ENCODE results near the gene DGUOK. TPM values are rescaled to one million over a fixed set of nuclear protein-coding genes. Genes with fewer than 3 reads are reported as not detected.
A peak's percentile ranks its signal among the peaks of the same experiment; 100 is the strongest.

The DGUOK gene
- total and polyA plus RNA-seq, 2 of the 4 experiments (the other 2 are of a cell fraction) = 66.3 to 111 TPM

DNA sequence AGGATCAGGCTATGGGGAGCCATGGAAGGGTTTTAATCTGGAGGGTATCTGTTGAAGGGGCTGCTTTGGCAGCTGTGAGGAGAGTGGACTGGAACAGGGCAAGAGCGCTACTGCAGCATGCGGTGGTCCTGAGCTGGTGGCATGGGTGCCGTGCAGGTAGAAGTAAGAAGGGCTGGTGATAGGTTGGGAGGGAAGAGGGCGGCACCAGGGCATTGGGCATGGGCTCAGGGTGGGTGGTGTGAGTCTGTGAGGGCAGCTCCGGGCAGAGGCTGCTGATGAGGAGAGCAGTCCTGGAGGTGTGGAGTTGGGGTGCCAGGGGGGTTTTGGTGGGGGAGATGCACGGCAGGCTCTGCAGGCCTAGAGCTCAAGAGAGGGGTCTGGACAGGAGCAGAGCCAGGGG lies 31.8 kb upstream of the DGUOK start:
- H2AFZ ChIP-seq (replicated peaks; ENCODE audit: low read length, poor library complexity) = no peak overlapping the region
- H3K4me3 ChIP-seq (ENCODE audit: insufficient read depth, low read depth, low read length) = peak overlapping the region; percentile 77
- no TSS peak for BruUV-seq (replicated peaks)
- no peak overlapping the region for H4K8ac ChIP-seq (ENCODE audit: low read depth in 2 of 2, low read length in 2 of 2)
- TF ChIP-seq CTCF (conservative IDR thresholded peaks at IDR 0.05; ENCODE audit: low read depth, low read length) = no peak
- TF ChIP-seq FOS (IDR thresholded peaks at IDR 0.05; ENCODE audit: low read depth, low read length) = no peak
- TF ChIP-seq SMC3 (IDR thresholded peaks at IDR 0.05; ENCODE audit: low read depth, low read length) = no peak
- TF ChIP-seq RCOR1 (IDR thresholded peaks at IDR 0.05; ENCODE audit: insufficient replicate concordance, low read length) = no peak
- no peak for TF ChIP-seq POLR2A (IDR thresholded peaks at IDR 0.05; ENCODE audit: low read depth, low read length)
- TF ChIP-seq RFX5 (IDR thresholded peaks at IDR 0.05; ENCODE audit: low read depth, low read length) = no peak
- TF ChIP-seq MAFK (IDR thresholded peaks at IDR 0.05; ENCODE audit: low read depth, low read length) = no peak
- intact Hi-C loops (cut with micrococcal nuclease) (loop anchor here (2.0 kb wide), 1 partner anchor 66 kb away; the partner anchor contains the start of gene STAMBP), in situ Hi-C loops (cut with MboI; ENCODE audit: low sequenced_read_pairs) (no loop called here), dilution Hi-C loops (cut with HindIII; ENCODE audit: low sequenced_read_pairs, unreplicated experiment) (no loop called here)
- DNase-seq (no peak), ATAC-seq (ENCODE audit: low read depth) (no peak)
- no peak overlapping the region for H4K91ac ChIP-seq (ENCODE audit: insufficient read depth, low read depth, low read length)
- peak overlapping the region; percentile 97 for H3K27ac ChIP-seq (ENCODE audit: insufficient read depth, low read length)
- peaks cover 38% of the 10 kb centered on the region for H3K4me1 ChIP-seq (ENCODE audit: control insufficient read depth, insufficient read depth, low read length)
- peak overlapping the region; percentile 21 for H2AK9ac ChIP-seq (replicated peaks; ENCODE audit: low read depth, low read length, poor library complexity)
- no peak overlapping the region for H3K23ac ChIP-seq (ENCODE audit: low read depth, low read length)
- H4K5ac ChIP-seq (ENCODE audit: low read depth, low read length) = no peak overlapping the region
- H3K56ac ChIP-seq (ENCODE audit: extremely low read depth, insufficient read depth, low read length) = no peak overlapping the region
- H3K9me1 ChIP-seq (ENCODE audit: insufficient read depth, low read length) = peaks cover 48% of the 10 kb centered on the region
- no peaks in the 10 kb centered on the region for H3K27me3 ChIP-seq (ENCODE audit: control insufficient read depth, insufficient read depth, low read length)
- H3K14ac ChIP-seq (replicated peaks; ENCODE audit: low read depth, low read length) = peak overlapping the region; percentile 100
- peaks cover 62% of the 10 kb centered on the region for H4K20me1 ChIP-seq (ENCODE audit: insufficient read depth, low read length)
- peak overlapping the region; percentile 95 for H3K9ac ChIP-seq (ENCODE audit: low read depth, low read length)
- no peak overlapping the region for H2BK5ac ChIP-seq (ENCODE audit: low read depth, low read length, poor library complexity, severe bottlenecking)
- H2AK5ac ChIP-seq (ENCODE audit: low read depth, low read length) = peak overlapping the region; percentile 15; the same call in 1 of the 2 replicates
- H3K9me3 ChIP-seq (ENCODE audit: control insufficient read depth, insufficient read depth, low read length) = no peaks in the 10 kb centered on the region
- no peak overlapping the region for H3K18ac ChIP-seq (ENCODE audit: low read depth, low read length)
- H2BK120ac ChIP-seq (ENCODE audit: low read depth, low read length) = no peak overlapping the region
- ChIA-PET CTCF (no interaction called here), POLR2A (ENCODE audit: unreplicated experiment) (interaction anchor here (0.6 kb wide), 1 partner anchor 218 kb away, joined by 12 read pairs; no protein-coding TSS in a partner anchor)
- H3K4ac ChIP-seq (ENCODE audit: low read depth, low read length) = no peak overlapping the region
- 82% methylated on average over 5 of the region's 6 CpGs; no CpG with 5 or more reads in 1 of the 2 experiments for WGBS, 2 experiments (ENCODE audit: extremely low coverage in 2 of 2, insufficient read length in 1 of 2)
- no peak overlapping the region for H2BK15ac ChIP-seq (ENCODE audit: low read depth, low read length)
- H3K4me2 ChIP-seq (ENCODE audit: low read depth, low read length) = peak overlapping the region; percentile 73
- H2BK20ac ChIP-seq (ENCODE audit: low read depth, low read length) = no peak overlapping the region
- H3K36me3 ChIP-seq (ENCODE audit: control insufficient read depth, insufficient read depth, low read length) = peaks cover 15% of the 10 kb centered on the region
- peaks cover 14 to 79% of the 10 kb centered on the region in 2 experiments; a peak in 3 of 4 replicates for H3K79me1 ChIP-seq (ENCODE audit: low read depth in 1 of 2, low read length in 2 of 2)

Measured in IMR-90 (cell line).